Central memory CD8-positive, alpha-beta T cell (primary cell): ENCODE measurements around the gene PHLDA3.
"Not testable (repeated sequence)": the region's sequence is repeated elsewhere in the genome, so short reads cannot be mapped to it uniquely, and the experiment has no call there.

ENCODE experiments used
- ATAC-seq: fragments of 150-1000 bp; cut with Tn5 transposase; replicated peaks from 2 replicates; pipeline ENCODE4 v1.10.0; 2022; ENCODE audit warnings: mild to moderate bottlenecking, moderate FRiP score, moderate number of reproducible peaks; ENCODE audit not compliant: poor library complexity, severe bottlenecking; ENCODE audit errors: extremely low read depth
- DNase-seq, 2 donors: peaks; one replicate each; pipeline ENCODE4 v3.0.0; 2021; ENCODE audit warnings: low spot score in 2 of 2
- H3K27ac Mint-ChIP-seq: one replicate; pipeline ENCODE4 v1.8.0; 2022; ENCODE audit warnings: low read depth, mild to moderate bottlenecking, moderate library complexity, mixed read lengths
- H3K27me3 Mint-ChIP-seq: one replicate; pipeline ENCODE4 v1.8.0; 2022; ENCODE audit warnings: mixed read lengths
- H3K36me3 Mint-ChIP-seq: one replicate; pipeline ENCODE4 v1.8.0; 2022; ENCODE audit warnings: mild to moderate bottlenecking, moderate library complexity, mixed read lengths; ENCODE audit not compliant: insufficient read depth
- H3K4me1 Mint-ChIP-seq: one replicate; pipeline ENCODE4 v1.8.0; 2022; ENCODE audit warnings: mixed read lengths
- H3K4me3 Mint-ChIP-seq: one replicate; pipeline ENCODE4 v1.8.0; 2022; ENCODE audit warnings: mild to moderate bottlenecking, moderate library complexity, mixed read lengths
- H3K9me3 Mint-ChIP-seq: one replicate; pipeline ENCODE4 v1.8.0; 2022; ENCODE audit warnings: mixed read lengths

The PHLDA3 gene

DNA sequence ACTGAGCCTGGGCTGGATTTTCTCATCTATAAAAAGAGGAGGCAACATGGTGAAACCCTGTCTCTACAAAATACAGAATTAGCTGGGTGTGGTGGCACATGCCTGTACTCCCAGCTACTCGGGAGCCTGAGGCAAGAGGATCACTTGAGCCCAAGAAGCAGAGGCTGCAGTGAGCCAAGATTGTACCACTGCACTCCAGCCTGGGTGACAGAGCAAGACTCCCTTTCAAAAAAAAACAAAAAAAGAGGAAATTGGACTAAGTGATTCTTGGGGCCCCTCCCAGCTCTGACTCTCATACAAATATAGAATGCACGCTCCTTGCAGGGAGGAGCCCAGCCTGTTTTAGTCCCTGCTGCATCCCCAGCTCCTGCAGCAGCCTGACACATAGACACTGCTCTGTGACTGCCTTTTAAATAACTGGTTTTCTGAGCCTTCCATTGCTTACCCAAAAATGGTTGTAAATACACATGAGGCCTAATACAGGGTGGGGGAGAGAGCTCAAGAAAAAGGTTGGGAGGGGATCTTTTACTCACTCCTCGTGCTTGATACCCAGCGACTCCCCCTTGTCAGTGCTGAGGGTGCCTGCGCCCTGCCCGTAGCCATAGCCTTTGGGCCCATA is 20.8 kb upstream of the PHLDA3 start:
- Mint-ChIP-seq H3K27me3 (no peaks in the 10 kb centered on the region), H3K27ac (no peak overlapping the region), H3K36me3 (peaks cover 13% of the 10 kb centered on the region), H3K4me3 (no peak overlapping the region), H3K4me1 (no peaks in the 10 kb centered on the region), H3K9me3 (no peaks in the 10 kb centered on the region)
- no peak for ATAC-seq
- DNase-seq: no peak

DNA sequence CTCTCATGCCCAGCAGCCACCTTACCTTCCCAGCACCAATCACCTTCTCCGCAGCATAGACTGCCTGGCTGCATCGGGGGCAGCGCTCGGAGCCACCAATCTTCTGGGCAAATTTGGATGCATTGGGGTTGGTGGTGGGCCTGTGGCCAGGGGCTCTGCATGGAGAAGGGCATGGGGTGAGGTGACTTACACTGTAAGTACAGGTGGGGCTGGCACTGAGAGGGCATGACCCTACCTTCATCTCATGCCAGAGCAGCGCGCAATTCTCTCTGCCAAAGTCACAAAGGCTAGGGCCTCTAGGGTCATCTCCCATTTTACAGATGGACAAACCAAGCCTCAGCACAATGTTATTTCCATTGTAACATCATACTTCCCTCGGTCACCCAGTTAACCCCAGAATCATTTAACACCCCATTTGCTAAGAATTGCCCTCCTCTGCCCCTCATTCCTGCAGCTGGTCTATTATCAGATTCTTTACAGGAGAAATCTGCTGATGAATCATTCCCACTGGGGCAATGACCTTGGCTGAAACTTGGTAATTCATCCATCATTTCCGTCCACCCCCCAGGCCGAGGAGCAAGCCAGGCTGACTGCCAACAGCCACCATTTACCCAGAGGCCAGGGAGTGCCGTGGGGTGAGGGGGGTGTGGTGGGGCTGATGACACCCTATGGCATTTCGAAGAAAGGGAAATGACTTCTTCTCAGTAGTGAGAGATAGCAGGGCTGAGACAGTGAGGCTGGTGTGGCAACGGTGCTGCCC is 20.0 kb upstream of the PHLDA3 start:
- ATAC-seq (no peak), DNase-seq (no peak)
- H3K27me3 Mint-ChIP-seq: no peaks in the 10 kb centered on the region
- H3K4me3 Mint-ChIP-seq: no peak overlapping the region
- H3K36me3 Mint-ChIP-seq: peaks cover 15% of the 10 kb centered on the region
- no peaks in the 10 kb centered on the region for H3K4me1 Mint-ChIP-seq
- H3K27ac Mint-ChIP-seq: no peak overlapping the region
- no peaks in the 10 kb centered on the region for H3K9me3 Mint-ChIP-seq

DNA sequence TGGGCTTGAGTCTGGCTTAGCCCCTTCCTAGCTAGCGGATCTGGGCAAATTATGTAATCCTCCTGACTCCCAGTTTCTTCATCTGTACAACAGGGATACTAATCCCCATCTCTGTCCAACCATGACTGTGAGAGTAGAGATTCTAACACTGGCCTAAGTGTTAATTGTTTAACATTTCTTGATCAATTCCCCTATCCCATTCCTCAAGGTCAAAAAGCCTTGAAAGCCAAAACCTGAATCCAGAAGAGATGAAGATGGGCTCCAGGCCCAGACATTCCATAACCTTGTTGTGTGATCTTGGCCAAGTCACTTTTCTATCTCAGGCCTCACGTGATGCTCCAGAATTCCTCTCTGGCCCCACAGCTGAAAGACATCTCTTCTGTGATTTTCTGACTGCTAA is 18.8 kb upstream of the PHLDA3 start:
- Mint-ChIP-seq H3K27ac (no peak overlapping the region), H3K27me3 (no peaks in the 10 kb centered on the region), H3K36me3 (peaks cover 11% of the 10 kb centered on the region), H3K4me1 (no peaks in the 10 kb centered on the region), H3K9me3 (no peaks in the 10 kb centered on the region), H3K4me3 (no peak overlapping the region)
- ATAC-seq (no peak), DNase-seq (no peak)

DNA sequence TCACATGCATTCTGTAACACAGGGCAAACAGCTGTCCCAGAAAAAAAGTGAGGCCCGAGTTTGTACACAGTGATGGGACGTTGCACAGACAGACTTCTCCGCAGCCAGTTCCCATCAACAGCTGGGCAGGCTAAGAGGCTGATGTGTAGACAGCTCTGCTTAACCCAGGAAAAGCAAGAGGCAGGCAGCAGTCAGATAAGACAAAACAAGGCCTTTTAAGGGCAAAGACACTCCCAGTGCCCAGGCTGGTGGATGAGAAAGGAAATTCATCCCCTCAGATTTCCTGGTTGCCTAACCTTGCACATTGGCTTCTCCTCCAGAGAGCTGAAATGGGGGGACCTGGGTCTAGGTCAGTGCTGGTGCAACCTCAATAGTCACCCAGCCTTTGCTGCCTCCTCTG is 17.2 kb upstream of the PHLDA3 start:
- DNase-seq: no peak
- Mint-ChIP-seq H3K36me3 (peaks cover 8% of the 10 kb centered on the region), H3K27ac (no peak overlapping the region), H3K9me3 (no peaks in the 10 kb centered on the region), H3K4me3 (no peak overlapping the region), H3K27me3 (peaks cover 9% of the 10 kb centered on the region), H3K4me1 (peaks cover 12% of the 10 kb centered on the region)
- ATAC-seq: no peak

DNA sequence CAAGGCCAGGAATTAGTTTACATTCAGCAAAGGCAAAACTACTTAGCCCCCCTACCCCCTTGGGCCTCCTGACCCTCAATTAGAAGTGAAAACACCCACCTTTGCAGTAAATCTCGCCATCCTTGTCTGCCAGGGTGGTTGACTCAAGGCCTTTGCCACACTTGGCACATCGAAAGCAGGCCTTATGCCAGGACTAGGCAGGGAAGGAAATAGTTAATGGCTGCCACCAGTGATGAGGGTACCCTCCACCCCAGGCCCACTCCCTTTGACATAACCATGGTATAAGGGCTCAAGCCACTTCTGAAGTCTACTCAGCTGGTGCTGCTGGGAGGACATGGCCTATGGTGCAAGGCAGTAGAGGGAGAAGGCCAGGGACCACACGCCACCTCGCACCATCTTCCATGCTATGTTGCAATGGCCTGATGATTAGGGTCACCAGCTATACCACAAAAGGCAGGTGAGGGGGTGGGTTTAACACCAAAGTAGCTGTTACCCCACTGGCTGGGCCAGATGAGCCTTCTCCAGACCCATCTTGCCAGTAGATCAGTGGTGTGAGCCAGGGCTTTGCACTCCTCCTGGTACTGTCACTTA is 16.3 kb upstream of the PHLDA3 start:
- Mint-ChIP-seq H3K4me1 (peaks cover 18% of the 10 kb centered on the region), H3K36me3 (peaks cover 8% of the 10 kb centered on the region), H3K9me3 (no peaks in the 10 kb centered on the region), H3K4me3 (no peak overlapping the region), H3K27me3 (peaks cover 18% of the 10 kb centered on the region), H3K27ac (no peak overlapping the region)
- DNase-seq (no peak), ATAC-seq (no peak)

DNA sequence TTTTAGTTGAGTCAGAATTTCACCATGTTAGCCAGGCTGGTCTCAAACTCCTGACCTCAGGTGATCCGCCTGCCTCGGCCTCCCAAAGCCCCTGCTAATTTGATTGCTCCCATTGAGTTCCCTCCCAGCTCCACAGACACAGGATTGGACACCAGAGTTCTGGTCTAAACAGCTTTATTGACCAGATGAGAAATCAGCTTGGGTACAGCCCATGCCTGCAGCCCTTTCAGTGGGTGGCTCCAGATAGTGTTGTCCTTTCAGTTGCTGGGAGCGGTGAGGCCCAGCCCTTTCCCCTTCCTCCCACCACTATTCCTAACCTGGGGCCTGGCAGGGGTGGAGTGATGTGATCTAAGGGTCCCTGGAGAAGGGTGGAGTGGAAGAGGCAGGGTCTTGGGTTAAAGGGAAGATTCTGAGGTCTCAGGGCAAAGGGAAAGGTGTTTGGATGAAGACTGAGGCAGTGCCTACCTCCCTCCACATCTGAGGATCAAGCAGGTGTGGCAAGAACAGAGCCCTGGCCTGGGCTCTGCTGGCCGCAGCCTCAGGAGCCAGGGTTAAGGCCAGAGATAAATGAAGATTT is 14.5 kb upstream of the PHLDA3 start:
- Mint-ChIP-seq H3K4me3 (no peak overlapping the region), H3K27ac (no peak overlapping the region), H3K4me1 (peaks cover 18% of the 10 kb centered on the region), H3K27me3 (peaks cover 25% of the 10 kb centered on the region), H3K36me3 (peaks cover 4% of the 10 kb centered on the region), H3K9me3 (no peaks in the 10 kb centered on the region)
- no peak for DNase-seq
- no peak for ATAC-seq

DNA sequence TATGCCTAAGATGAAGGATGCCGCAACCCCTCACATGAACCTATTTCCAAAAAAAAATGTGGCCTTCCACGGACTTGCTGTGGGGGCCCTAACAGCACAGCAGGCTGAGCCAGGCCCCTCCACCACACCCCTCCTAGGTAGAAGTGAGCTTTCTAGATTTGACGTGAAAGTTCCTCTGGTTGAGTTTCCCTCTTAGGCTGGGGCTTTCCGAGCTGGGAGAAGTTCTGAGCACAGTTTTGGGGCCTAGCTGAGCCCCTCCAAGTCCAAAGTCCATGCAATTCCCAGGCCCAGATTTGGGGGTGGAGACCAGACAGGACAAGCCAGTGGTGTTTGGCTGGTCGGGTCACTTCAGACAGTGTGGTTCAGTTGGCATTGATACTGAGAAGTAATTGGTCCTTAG is 13.8 kb upstream of the PHLDA3 start:
- peak overlapping the region; percentile 63 for H3K4me3 Mint-ChIP-seq
- DNase-seq (no peak), ATAC-seq (no peak)
- peaks cover 18% of the 10 kb centered on the region for H3K4me1 Mint-ChIP-seq
- peaks cover 25% of the 10 kb centered on the region for H3K27me3 Mint-ChIP-seq
- no peak overlapping the region for H3K27ac Mint-ChIP-seq
- H3K36me3 Mint-ChIP-seq: peaks cover 4% of the 10 kb centered on the region
- H3K9me3 Mint-ChIP-seq: no peaks in the 10 kb centered on the region

DNA sequence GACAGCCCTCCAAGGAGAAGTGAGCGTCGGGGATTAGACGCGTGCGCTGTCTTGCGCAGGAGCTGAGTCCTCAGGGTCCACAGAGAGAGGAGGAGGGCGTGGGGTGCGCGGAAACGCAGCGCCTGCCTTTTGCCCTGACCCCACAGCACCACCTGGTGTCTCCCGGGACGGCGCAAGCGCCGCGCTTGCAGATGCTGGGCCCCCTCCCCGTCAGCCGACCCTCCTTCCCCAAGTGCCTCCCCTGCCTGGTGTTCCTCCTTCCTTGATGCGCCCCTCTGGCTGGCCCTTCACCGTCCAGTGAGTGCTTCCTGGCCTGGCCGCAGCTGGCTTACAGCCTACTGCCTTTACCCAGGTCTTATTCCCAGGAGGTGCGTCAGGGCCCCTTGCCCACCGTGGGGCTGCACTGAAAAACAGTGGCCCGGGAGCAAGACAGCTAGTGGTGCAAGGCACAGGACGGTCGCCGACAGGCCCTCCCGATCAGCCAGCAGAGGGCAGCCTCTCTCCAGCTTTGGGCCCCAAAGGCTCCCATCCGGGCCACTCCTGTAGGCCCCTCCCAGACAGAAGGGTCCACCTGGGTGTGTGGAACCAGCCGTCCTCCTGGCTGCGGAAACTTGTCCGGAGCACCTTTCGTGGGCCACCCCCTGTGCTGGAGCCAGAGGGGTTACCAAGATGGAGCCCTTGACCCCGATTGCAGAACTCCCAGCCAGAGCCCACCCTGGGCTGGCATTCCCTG is 12.9 kb upstream of the PHLDA3 start:
- peaks cover 4% of the 10 kb centered on the region for H3K36me3 Mint-ChIP-seq
- H3K4me3 Mint-ChIP-seq: peak overlapping the region; percentile 63
- no peak overlapping the region for H3K27ac Mint-ChIP-seq
- ATAC-seq (peak; percentile 82), DNase-seq (peak; percentile 63 to 70)
- peaks cover 18% of the 10 kb centered on the region for H3K4me1 Mint-ChIP-seq
- no peaks in the 10 kb centered on the region for H3K9me3 Mint-ChIP-seq
- H3K27me3 Mint-ChIP-seq: peaks cover 33% of the 10 kb centered on the region

DNA sequence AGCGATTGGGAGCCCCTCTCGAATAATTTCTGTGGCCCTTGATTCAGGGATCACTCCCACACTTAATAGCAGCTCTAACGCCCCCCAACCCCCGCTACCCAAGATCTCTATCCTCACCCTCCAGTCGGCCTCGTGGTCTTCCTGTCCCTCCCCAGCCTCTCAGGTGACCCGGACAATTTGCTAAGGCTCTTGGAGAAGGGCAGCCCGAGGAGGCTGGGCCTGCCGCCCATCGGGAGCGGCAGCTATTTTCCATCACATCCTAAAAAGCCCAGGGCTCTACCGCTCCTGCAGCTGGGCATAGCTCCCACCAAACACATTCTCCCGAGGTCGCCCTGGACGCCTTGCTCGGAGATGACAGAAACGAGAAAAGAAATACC is 12.0 kb upstream of the PHLDA3 start:
- Mint-ChIP-seq H3K27me3 (peaks cover 42% of the 10 kb centered on the region), H3K4me3 (peak overlapping the region; percentile 63), H3K27ac (peak overlapping the region; percentile 16), H3K36me3 (peaks cover 4% of the 10 kb centered on the region), H3K4me1 (peaks cover 18% of the 10 kb centered on the region), H3K9me3 (no peaks in the 10 kb centered on the region)
- no peak for DNase-seq
- ATAC-seq: no peak

DNA sequence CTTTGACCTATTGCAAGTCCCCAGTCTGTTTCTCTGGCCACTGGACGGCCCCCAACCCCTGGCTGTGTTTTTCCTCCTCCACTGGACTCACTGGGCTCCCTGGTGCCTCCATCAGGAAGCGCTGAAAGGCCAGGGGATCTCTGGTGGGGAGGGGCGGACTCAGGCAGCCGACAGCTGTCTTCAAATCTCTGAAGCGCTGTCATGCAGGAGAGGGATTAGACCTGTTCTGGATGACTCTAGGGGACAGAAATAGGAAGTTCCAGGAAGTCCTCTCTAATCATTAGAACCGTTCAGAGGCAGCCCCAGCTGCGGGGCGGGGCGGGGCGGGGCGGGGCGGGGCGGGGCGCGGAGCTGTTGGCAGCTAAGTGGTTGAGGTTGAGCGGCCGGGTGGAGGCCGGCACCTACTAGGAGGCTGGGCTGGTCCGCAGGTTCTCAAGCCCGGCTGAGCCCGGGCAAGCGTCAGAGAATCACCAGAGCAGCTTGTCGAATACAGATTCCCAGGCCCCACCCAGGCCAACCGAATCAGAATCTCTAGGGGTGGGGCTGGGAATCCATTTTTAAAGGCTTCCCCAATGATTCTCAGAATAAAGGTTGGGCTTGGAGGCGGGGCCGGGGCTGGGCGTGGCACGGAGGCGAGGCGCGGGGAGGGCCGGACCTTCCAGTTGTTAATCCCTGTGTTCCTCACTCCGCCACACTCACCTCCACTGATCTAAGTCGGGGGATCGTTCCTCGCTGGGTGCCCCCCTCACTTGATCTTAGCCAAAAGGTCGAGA is 11.4 kb upstream of the PHLDA3 start:
- ATAC-seq (peak; percentile 33), DNase-seq (no peak)
- H3K27me3 Mint-ChIP-seq: peaks cover 43% of the 10 kb centered on the region
- H3K27ac Mint-ChIP-seq: peak overlapping the region; percentile 16
- H3K36me3 Mint-ChIP-seq: peaks cover 4% of the 10 kb centered on the region
- H3K9me3 Mint-ChIP-seq: no peaks in the 10 kb centered on the region
- peaks cover 18% of the 10 kb centered on the region for H3K4me1 Mint-ChIP-seq
- H3K4me3 Mint-ChIP-seq: peak overlapping the region; percentile 63

DNA sequence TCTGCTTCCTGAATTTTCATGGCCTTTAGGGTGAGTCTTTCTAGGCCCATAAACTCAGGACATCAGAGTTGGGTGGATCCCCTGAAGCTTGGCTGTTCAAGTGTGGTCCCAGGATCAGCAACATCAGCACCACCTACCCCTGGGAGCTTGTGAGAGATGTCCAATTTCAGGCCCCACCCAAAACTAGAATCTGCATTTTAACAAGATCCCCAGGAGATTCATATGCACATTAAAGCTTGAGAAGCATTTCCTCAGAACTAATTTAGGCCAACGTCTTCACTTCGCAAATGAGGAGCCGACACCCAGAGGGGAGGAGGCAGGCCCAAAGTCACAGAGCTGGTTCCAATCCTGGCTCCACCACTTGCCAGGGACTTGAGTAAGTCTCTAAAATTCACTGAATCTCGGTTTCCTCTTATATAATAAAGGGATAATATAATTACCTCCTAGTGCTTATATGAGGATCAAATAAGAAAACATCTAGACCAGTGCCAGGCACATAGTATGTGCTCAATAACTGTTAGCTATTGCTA is 10.3 kb upstream of the PHLDA3 start:
- DNase-seq (no peak), ATAC-seq (no peak)
- peaks cover 18% of the 10 kb centered on the region for H3K4me1 Mint-ChIP-seq
- H3K9me3 Mint-ChIP-seq: no peaks in the 10 kb centered on the region
- no peak overlapping the region for H3K4me3 Mint-ChIP-seq
- H3K27ac Mint-ChIP-seq: no peak overlapping the region
- H3K27me3 Mint-ChIP-seq: peaks cover 46% of the 10 kb centered on the region
- H3K36me3 Mint-ChIP-seq: no peaks in the 10 kb centered on the region

DNA sequence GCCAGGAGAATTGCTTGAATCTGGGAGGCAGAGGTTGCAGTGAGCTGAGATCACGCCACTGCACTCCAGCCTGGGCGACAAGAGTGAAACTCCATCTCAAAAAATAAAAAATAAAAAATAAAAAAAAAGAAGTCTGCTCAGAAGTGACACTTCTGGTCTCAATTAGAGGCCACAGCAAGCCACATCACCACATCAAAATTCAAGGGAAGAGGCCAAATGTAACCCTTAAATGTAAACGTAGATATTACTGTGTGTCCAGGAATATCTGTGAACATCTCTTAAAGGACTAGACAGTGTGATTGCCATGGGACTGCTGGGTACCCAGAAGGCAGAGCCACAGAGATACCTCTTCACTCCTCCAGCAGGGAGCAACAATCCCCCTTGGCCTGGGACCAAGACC is 9.7 kb upstream of the PHLDA3 start:
- not testable (repeated sequence) for H3K36me3 Mint-ChIP-seq, DNase-seq, ATAC-seq, H3K4me3 Mint-ChIP-seq, H3K27ac Mint-ChIP-seq, H3K9me3 Mint-ChIP-seq
- Mint-ChIP-seq H3K4me1 (peaks cover 18% of the 10 kb centered on the region), H3K27me3 (peaks cover 52% of the 10 kb centered on the region)
